Keratinocyte (primary cell): ENCODE measurements around the gene TEX261. TPM values are rescaled to one million over a fixed set of nuclear protein-coding genes. Genes with fewer than 3 reads are reported as not detected.

Experiments
- DNase-seq: peaks from one replicate; pipeline ENCODE4 v3.0.0-alpha.2; 2011; ENCODE audit warnings: low read depth, missing footprints, low spot score
- FAIRE-seq: peaks from 2 replicates; lab custom pipeline; 2011; peaks lifted over from hg19 to GRCh38; lab: Jason Lieb, UNC
- H2AFZ ChIP-seq: 2 replicates; pipeline ENCODE4 v1.6.0; 2012; ENCODE audit warnings: low read length, control low read depth, inconsistent platforms; ENCODE audit not compliant: control insufficient read depth
- H3K27ac ChIP-seq: 2 replicates; pipeline ENCODE4 v1.5.1; 2011; ENCODE audit warnings: low read length; ENCODE audit not compliant: control insufficient read depth, insufficient read depth
- H3K27me3 ChIP-seq: 3 replicates; pipeline ENCODE4 v1.6.0; 2011; ENCODE audit warnings: low read length; ENCODE audit not compliant: control insufficient read depth, insufficient read depth; ENCODE audit errors: extremely low read depth
- H3K36me3 ChIP-seq, 2 experiments: 2 replicates in 1 of 2; 3 replicates in 1 of 2; pipeline ENCODE4 v1.5.1; 2011; ENCODE audit warnings: low read length in 2 of 2, mild to moderate bottlenecking in 1 of 2; ENCODE audit not compliant: control insufficient read depth in 2 of 2, insufficient read depth in 2 of 2; ENCODE audit errors: extremely low read depth in 1 of 2
- H3K4me1 ChIP-seq: 3 replicates; pipeline ENCODE4 v1.5.1; 2011; ENCODE audit warnings: low read length; ENCODE audit not compliant: control insufficient read depth, insufficient read depth; ENCODE audit errors: extremely low read depth
- H3K4me2 ChIP-seq: 3 replicates; pipeline ENCODE4 v1.6.0; 2011; ENCODE audit warnings: low read depth, low read length; ENCODE audit not compliant: control insufficient read depth, insufficient read depth; ENCODE audit errors: extremely low read depth
- H3K4me3 ChIP-seq, 3 experiments: fragments of 200-600 bp in 1 of 3; sonication (generic) in 1 of 3; 2 replicates in 2 of 3; 3 replicates in 1 of 3; pipeline ENCODE4 v1.5.1; 2011 to 2016; ENCODE audit warnings: low read length in 3 of 3, mild to moderate bottlenecking in 3 of 3, control low read depth in 2 of 3, inconsistent platforms in 1 of 3, low read depth in 1 of 3, mixed read lengths in 1 of 3, mixed run types in 1 of 3, moderate library complexity in 1 of 3; ENCODE audit not compliant: control insufficient read depth in 2 of 3, insufficient read depth in 2 of 3; ENCODE audit errors: extremely low read depth in 1 of 3
- H3K79me2 ChIP-seq: 2 replicates; pipeline ENCODE4 v1.6.0; 2012; ENCODE audit warnings: low read length; ENCODE audit not compliant: control insufficient read depth, insufficient read depth
- H3K9ac ChIP-seq: 3 replicates; pipeline ENCODE4 v1.6.0; 2011; ENCODE audit warnings: low read length; ENCODE audit not compliant: control insufficient read depth, insufficient read depth; ENCODE audit errors: extremely low read depth
- H3K9me1 ChIP-seq: 3 replicates; pipeline ENCODE4 v1.6.0; 2011; ENCODE audit warnings: low read length; ENCODE audit not compliant: control insufficient read depth, insufficient read depth; ENCODE audit errors: extremely low read depth
- H3K9me3 ChIP-seq: 2 replicates; pipeline ENCODE4 v1.5.1; 2012; ENCODE audit warnings: low read depth, low read length; ENCODE audit not compliant: control insufficient read depth
- H4K20me1 ChIP-seq: 3 replicates; pipeline ENCODE4 v1.6.0; 2011; ENCODE audit warnings: low read length; ENCODE audit not compliant: control insufficient read depth, insufficient read depth; ENCODE audit errors: extremely low read depth
- CTCF ChIP-seq, 3 experiments: IDR thresholded peaks in 1 of 3; conservative IDR thresholded peaks in 1 of 3; optimal IDR thresholded peaks in 1 of 3; 2 replicates in 2 of 3; 3 replicates in 1 of 3; pipeline versions ENCODE3 to v1.5.1; 2011; ENCODE audit warnings: low read length in 3 of 3, mild to moderate bottlenecking in 3 of 3, moderate library complexity in 2 of 3, control low read depth in 1 of 3, inconsistent platforms in 1 of 3; ENCODE audit not compliant: insufficient read depth in 2 of 3; ENCODE audit errors: extremely low read depth in 1 of 3
- EZH2 ChIP-seq: IDR thresholded peaks from one replicate; pipeline ENCODE4 v1.6.1; 2012; ENCODE audit warnings: inconsistent platforms, mild to moderate bottlenecking, low read length, moderate library complexity
- dilution Hi-C: fragments of 300-500 bp; cut with MboI; formaldehyde crosslinking; loops from one replicate; pipeline ENCODE4 v1.7.0; 2020; ENCODE audit warnings: low sequenced_read_pairs; ENCODE audit not compliant: extremely low pct_ligation_motif_present
- polyA plus RNA-seq, 5 experiments: library from polyadenylated mRNA; depleted of rRNA in 3 of 5; stranded (reverse) in 3 of 5; stranded (forward) in 1 of 5; unstranded in 1 of 5; fragments of >200 nt; gene quantifications; 1 replicate in 1 of 5; 2 replicates in 3 of 5; 3 replicates in 1 of 5; pipeline versions ENCODE4 v1.2.1 to v1.2.3, GENCODE V29; 2011 to 2012; ENCODE audit warnings: missing spikeins in 2 of 5, low read depth in 1 of 5, low replicate concordance in 1 of 5

TEX261 gene
- polyA plus RNA-seq, 1 donor (not counting 4 experiments of a cell fraction or from before 2014, with no cell fraction given), result 78.8 TPM

DNA sequence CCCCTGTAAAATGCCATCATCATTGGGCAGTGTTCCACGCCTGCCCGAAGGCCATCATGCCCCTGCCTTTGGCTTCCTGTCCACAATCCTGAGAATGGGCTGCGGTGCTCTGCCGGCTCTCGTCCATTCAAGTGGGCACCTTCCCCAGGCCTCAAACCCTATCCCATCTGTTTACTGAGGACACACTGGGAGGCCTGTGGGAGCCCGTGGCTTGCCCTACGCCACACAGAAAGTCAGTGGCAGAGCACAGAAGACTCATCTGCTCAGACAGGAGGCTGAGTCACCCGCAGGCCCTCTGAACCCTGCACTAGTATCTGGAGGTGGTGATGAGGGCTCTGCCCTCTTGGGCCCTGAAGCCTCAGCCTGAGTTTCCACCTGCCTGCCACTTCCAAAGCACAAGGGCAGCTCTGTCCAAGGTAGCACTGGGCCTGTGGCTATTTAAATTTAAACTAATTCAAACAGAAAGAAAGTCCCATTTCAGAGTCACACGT, 35.4 kb downstream of the TEX261 start:
- Histone ChIP-seq H3K27me3 (peaks cover 24% of the 10 kb centered on the region), H3K36me3 (no peaks in the 10 kb centered on the region), H3K9ac (no peak overlapping the region), H3K4me3 (no peak overlapping the region), H3K4me1 (peaks cover 4% of the 10 kb centered on the region), H3K27ac (no peak overlapping the region), H2AFZ (no peak overlapping the region), H3K9me1 (no peaks in the 10 kb centered on the region), H3K79me2 (no peaks in the 10 kb centered on the region), H3K9me3 (no peaks in the 10 kb centered on the region), H3K4me2 (no peak overlapping the region), H4K20me1 (no peaks in the 10 kb centered on the region)
- no peak for FAIRE-seq
- no peak for DNase-seq
- TF ChIP-seq CTCF (optimal IDR thresholded peaks at IDR 0.05 in 1 of 3, IDR thresholded peaks at IDR 0.05 in 1 of 3, conservative IDR thresholded peaks at IDR 0.05 in 1 of 3; ENCODE audit: extremely low read depth in 1 of 3, insufficient read depth in 2 of 3, low read length in 3 of 3) (no peak), EZH2 (no peak)
- dilution Hi-C loops, result no loop called here

DNA sequence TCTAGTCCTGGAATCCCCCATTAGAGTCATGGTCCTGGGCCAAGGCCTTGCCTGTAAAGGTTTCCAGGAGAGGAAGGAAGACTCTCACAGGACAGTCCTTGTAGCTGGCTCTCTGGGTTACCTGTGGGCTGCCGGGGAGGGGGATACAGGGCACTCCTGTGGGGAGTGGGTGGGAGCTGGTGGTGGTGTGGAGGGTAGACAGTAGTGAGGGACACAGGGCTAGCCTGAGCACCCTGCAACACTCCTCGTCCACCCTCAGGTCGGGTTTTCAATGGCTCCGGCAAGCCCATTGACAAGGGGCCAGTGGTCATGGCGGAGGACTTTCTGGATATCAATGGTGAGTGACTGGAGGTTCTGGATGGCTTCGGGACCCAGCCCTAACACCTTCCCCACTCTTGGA, 35.9 kb downstream of the TEX261 start:
- H3K4me3 ChIP-seq, result no peak overlapping the region
- H2AFZ ChIP-seq, result no peak overlapping the region
- H3K27me3 ChIP-seq, result peaks cover 20% of the 10 kb centered on the region
- no peaks in the 10 kb centered on the region for H3K36me3 ChIP-seq
- no peaks in the 10 kb centered on the region for H4K20me1 ChIP-seq
- FAIRE-seq (no peak), DNase-seq (no peak)
- H3K9ac ChIP-seq, result no peak overlapping the region
- TF ChIP-seq EZH2 (no peak), CTCF (optimal IDR thresholded peaks at IDR 0.05 in 1 of 3, IDR thresholded peaks at IDR 0.05 in 1 of 3, conservative IDR thresholded peaks at IDR 0.05 in 1 of 3; ENCODE audit: extremely low read depth in 1 of 3, insufficient read depth in 2 of 3, low read length in 3 of 3) (no peak)
- peaks cover 3% of the 10 kb centered on the region for H3K4me1 ChIP-seq
- no peaks in the 10 kb centered on the region for H3K9me3 ChIP-seq
- no peak overlapping the region for H3K27ac ChIP-seq
- no peaks in the 10 kb centered on the region for H3K79me2 ChIP-seq
- H3K4me2 ChIP-seq, result no peak overlapping the region
- dilution Hi-C loops, result no loop called here
- H3K9me1 ChIP-seq, result no peaks in the 10 kb centered on the region
